PFSK-1 (cell line): ENCODE data around the gene FOXRED2. TPM values are rescaled to one million over a fixed set of nuclear protein-coding genes. Genes with fewer than 3 reads are reported as not detected.

ENCODE experiments used
- FOXP2 ChIP-seq: optimal IDR thresholded peaks from 2 replicates; pipeline ENCODE3; 2011; ENCODE audit warnings: borderline replicate concordance, control low read depth, inconsistent platforms; ENCODE audit not compliant: insufficient read depth; ENCODE audit errors: extremely low read length, extremely low read depth
- POLR2AphosphoS5 ChIP-seq: IDR thresholded peaks from 2 replicates; pipeline ENCODE4 v1.6.1; 2012; ENCODE audit warnings: low read depth, mild to moderate bottlenecking, control low read depth, low read length, moderate library complexity
- SIN3A ChIP-seq: IDR thresholded peaks from 2 replicates; pipeline ENCODE4 v1.6.1; 2012; ENCODE audit warnings: mild to moderate bottlenecking, low read length, moderate library complexity, borderline replicate concordance; ENCODE audit not compliant: insufficient read depth
- TAF1 ChIP-seq: IDR thresholded peaks from 2 replicates; pipeline ENCODE4 v1.6.1; 2012; ENCODE audit warnings: low read length, control low read depth, borderline replicate concordance; ENCODE audit not compliant: insufficient read depth
- polyA plus RNA-seq: library from polyadenylated mRNA; unstranded; fragments of >200 nt; gene quantifications from one replicate; pipeline ENCODE4 v1.2.1, GENCODE V29; 2012; ENCODE audit warnings: low read depth, missing spikeins; ENCODE audit not compliant: insufficient read length
- TF ChIP-seq, protein P1 (sequence below), 2 experiments: IDR thresholded peaks; 2 replicates each; pipeline versions ENCODE4 v1.6.1 to v1.8.0; 2011 to 2012; ENCODE audit warnings: low read depth in 2 of 2, low read length in 2 of 2, control low read depth in 1 of 2, inconsistent platforms in 1 of 2, mild to moderate bottlenecking in 1 of 2, moderate library complexity in 1 of 2; ENCODE audit not compliant: insufficient read depth in 1 of 2

Gene FOXRED2
- 35.7 TPM for polyA plus RNA-seq

DNA sequence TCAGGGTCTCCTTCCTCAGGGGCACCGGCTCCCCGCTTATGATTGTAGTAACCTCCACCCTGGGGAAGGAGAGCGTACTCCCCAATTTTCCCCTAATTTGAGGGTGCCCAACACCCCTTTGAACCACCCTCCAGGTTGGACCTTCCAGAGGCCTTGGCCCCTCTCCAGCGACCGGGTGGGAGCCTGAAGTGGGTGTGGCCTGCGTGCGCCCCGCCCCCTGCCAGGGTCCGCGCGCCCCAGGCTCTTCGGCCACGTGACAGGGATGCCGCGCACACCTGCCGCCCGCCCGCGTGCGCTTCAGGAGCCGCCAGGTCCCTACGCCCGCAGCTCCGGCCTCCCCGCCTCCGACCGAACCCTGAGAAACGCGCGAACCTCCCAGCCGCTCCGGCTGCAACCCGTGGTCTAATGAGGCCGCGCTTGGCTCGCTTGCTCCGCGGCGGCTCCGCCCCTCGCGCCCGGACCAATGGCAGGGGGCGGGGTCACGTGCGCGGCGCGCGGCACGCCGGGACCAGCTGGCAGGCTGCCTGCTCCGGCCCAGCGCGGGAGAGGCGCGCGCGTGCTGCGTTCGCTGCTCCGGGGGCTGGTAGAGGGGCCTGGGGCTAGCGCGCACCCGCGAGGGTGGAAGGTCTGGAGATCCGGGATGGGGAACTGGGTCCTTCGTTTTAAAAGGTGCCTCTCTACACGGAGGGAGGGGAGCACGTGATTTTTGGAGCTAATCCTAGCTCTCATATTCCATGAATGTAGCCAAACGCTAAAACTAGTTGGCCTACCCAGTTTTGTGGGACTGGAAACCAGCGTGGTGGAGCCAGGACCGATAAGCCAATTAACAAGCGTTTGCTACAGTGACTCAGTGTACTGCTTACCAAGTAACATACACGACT is at the start of gene FOXRED2:
Gene FOXRED2 (minus strand): TSS at position 404 of the 881 bp plus-strand sequence. CDS start 618 bp downstream, outside the sequence.
- TF ChIP-seq, protein P1, sequence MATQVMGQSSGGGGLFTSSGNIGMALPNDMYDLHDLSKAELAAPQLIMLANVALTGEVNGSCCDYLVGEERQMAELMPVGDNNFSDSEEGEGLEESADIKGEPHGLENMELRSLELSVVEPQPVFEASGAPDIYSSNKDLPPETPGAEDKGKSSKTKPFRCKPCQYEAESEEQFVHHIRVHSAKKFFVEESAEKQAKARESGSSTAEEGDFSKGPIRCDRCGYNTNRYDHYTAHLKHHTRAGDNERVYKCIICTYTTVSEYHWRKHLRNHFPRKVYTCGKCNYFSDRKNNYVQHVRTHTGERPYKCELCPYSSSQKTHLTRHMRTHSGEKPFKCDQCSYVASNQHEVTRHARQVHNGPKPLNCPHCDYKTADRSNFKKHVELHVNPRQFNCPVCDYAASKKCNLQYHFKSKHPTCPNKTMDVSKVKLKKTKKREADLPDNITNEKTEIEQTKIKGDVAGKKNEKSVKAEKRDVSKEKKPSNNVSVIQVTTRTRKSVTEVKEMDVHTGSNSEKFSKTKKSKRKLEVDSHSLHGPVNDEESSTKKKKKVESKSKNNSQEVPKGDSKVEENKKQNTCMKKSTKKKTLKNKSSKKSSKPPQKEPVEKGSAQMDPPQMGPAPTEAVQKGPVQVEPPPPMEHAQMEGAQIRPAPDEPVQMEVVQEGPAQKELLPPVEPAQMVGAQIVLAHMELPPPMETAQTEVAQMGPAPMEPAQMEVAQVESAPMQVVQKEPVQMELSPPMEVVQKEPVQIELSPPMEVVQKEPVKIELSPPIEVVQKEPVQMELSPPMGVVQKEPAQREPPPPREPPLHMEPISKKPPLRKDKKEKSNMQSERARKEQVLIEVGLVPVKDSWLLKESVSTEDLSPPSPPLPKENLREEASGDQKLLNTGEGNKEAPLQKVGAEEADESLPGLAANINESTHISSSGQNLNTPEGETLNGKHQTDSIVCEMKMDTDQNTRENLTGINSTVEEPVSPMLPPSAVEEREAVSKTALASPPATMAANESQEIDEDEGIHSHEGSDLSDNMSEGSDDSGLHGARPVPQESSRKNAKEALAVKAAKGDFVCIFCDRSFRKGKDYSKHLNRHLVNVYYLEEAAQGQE (IDR thresholded peaks at IDR 0.05; ENCODE audit: insufficient read depth in 1 of 2, low read depth in 2 of 2, low read length in 2 of 2) = no peak
- TF ChIP-seq POLR2AphosphoS5 = peak; percentile 75; the same call in 1 of the 2 replicates
- peak; percentile 95 for TF ChIP-seq FOXP2
- TF ChIP-seq TAF1 = peak; percentile 72; the same call in 1 of the 2 replicates

DNA sequence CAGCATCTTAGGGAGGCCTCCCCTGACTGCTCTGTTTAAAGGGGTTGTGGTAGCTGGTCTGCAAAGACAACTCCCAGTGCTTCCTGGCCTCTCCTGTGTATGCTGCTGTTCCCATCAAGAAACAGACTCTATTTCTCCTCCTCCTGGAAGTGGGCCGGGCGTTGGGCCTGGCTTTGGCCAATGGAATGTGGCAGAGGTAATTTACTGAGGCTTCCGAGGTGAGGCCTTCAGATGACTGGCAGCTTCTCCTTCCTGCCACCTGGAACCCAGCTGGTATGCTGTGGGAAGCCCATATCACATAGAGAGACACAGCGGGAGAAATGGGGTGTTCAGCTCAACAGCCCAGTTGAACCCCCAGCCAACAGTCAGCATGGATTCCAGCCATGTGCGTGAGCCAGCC is 47.3 kb upstream of the FOXRED2 start:
- TF ChIP-seq POLR2AphosphoS5 (no peak), SIN3A (no peak), FOXP2 (no peak), TAF1 (no peak)
- TF ChIP-seq, protein P1 (IDR thresholded peaks at IDR 0.05; ENCODE audit: insufficient read depth in 1 of 2, low read depth in 2 of 2, low read length in 2 of 2) = no peak

DNA sequence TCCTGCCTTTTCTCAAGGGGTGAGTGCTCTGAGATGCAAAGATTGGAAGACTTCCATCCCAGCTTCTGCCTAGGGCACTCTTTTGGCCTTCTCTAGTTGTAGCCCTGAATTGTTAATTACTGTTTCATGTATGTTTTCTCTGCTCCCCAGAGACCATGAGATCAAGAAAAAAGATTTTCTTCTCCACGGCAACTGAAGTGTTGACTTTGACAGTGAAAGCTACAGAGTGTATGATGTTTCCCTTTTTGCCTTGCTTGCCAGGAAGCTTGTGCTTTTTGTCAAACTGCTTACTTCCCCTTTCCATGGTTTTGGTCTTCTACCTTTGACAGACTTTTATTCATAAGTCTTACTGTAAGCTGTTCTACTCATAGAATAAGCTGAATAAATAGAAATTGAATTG is 45.4 kb upstream of the FOXRED2 start:
- TF ChIP-seq FOXP2 (no peak), POLR2AphosphoS5 (no peak), SIN3A (no peak), TAF1 (no peak)
- TF ChIP-seq, protein P1 (IDR thresholded peaks at IDR 0.05; ENCODE audit: insufficient read depth in 1 of 2, low read depth in 2 of 2, low read length in 2 of 2) = no peak

DNA sequence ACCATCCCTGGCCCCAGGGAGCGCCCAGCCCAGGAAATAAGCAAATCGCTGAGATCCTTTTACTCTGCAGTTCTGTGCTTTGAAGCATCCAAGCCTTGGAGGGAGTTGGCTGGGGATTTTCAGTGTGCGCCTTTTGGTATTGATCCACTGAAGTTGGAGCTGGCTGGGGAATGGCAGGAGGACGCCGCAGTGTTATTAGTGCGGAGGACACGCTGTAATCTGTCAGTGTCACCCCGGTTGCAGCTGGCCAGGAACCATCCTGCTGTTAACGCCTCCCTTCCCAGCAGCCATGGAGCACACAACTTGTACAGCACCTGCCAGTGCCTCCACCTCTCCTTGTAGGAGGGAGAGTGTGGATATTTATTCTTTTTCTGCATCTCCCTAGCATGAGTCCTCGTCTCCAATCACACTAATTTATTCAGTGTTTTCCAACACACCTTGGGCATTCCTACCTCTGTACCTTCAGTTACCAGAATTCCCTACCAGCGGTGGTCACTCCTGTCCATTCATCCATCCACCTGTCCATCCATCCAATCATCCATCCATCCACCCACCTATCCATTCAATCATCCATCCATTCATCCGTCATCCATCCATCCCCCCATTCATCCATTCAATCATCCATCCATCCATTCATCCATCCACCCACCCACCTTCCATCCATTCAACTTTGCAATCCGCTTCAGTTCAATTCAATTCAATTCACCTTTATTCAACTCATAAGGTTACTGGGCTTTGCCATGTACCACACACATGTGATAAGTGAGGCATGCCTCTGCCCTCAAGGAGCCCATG is 44.1 kb upstream of the FOXRED2 start:
- TF ChIP-seq, protein P1 (IDR thresholded peaks at IDR 0.05; ENCODE audit: insufficient read depth in 1 of 2, low read depth in 2 of 2, low read length in 2 of 2) = no peak
- TF ChIP-seq POLR2AphosphoS5 (no peak), FOXP2 (no peak), SIN3A (no peak)
